GM23338 (cell line): ENCODE data around the gene GRID1. TPM values are rescaled to one million over a fixed set of nuclear protein-coding genes. Genes with fewer than 3 reads are reported as not detected.

ENCODE experiments used
- ATAC-seq: fragments of 200-7000 bp; cut with Tn5 transposase; 3 replicates; pipeline ENCODE4 v1.9.1; 2020
- DNase-seq: peaks from one replicate; pipeline ENCODE4 v3.0.0-alpha.2; 2015; ENCODE audit warnings: low spot score
- H2AFZ ChIP-seq: fragments of 200-600 bp; sonication (generic); 2 replicates; pipeline ENCODE4 v1.8.0; 2016; ENCODE audit warnings: antibody characterized with exemption, mild to moderate bottlenecking, moderate library complexity
- H3F3A ChIP-seq: fragments of 200-600 bp; sonication (generic); replicated peaks from 2 replicates; pipeline ENCODE4 v1.8.0; 2017; ENCODE audit warnings: antibody characterized with exemption, mixed run types, low read depth
- H3K27ac ChIP-seq: fragments of 200-600 bp; sonication (generic); 2 replicates; pipeline ENCODE4 v1.6.1; 2016; ENCODE audit warnings: low read depth
- H3K27me3 ChIP-seq: fragments of 200-600 bp; sonication (generic); 2 replicates; pipeline ENCODE4 v1.8.0; 2016; ENCODE audit warnings: mild to moderate bottlenecking, mixed run types, moderate library complexity; ENCODE audit not compliant: insufficient read depth
- H3K36me3 ChIP-seq: fragments of 200-600 bp; sonication (generic); 2 replicates; pipeline ENCODE4 v1.8.0; 2016; ENCODE audit warnings: mild to moderate bottlenecking; ENCODE audit not compliant: insufficient read depth
- H3K4me1 ChIP-seq: fragments of 200-600 bp; sonication (generic); 2 replicates; pipeline ENCODE4 v1.8.0; 2016; ENCODE audit warnings: mild to moderate bottlenecking, moderate library complexity; ENCODE audit not compliant: insufficient read depth
- H3K4me2 ChIP-seq: fragments of 200-600 bp; sonication (generic); 2 replicates; pipeline ENCODE4 v1.7.1; 2017; ENCODE audit warnings: mixed run types
- H3K4me3 ChIP-seq: fragments of 200-600 bp; sonication (generic); 2 replicates; pipeline ENCODE4 v1.6.1; 2016; ENCODE audit warnings: mixed run types
- H3K79me2 ChIP-seq: fragments of 200-600 bp; sonication (generic); replicated peaks from 2 replicates; pipeline ENCODE4 v1.8.0; 2017; ENCODE audit warnings: mild to moderate bottlenecking; ENCODE audit not compliant: insufficient read depth
- H3K9me2 ChIP-seq: fragments of 200-600 bp; sonication (generic); 2 replicates; pipeline ENCODE4 v1.8.0; 2017; ENCODE audit not compliant: insufficient read depth
- H4K20me1 ChIP-seq: fragments of 200-600 bp; sonication (generic); replicated peaks from 2 replicates; pipeline ENCODE4 v1.8.0; 2017; ENCODE audit warnings: mild to moderate bottlenecking; ENCODE audit not compliant: insufficient read depth
- H3K27ac Mint-ChIP-seq: 2 replicates; pipeline ENCODE4 v1.8.0; 2020; ENCODE audit warnings: inconsistent platforms, mild to moderate bottlenecking, moderate library complexity, mixed read lengths
- H3K27me3 Mint-ChIP-seq: 3 replicates; pipeline ENCODE4 v1.8.0; 2022; ENCODE audit warnings: low read depth, mild to moderate bottlenecking, moderate library complexity, mixed read lengths, inconsistent platforms; ENCODE audit not compliant: insufficient read depth, poor library complexity
- H3K36me3 Mint-ChIP-seq: 3 replicates; pipeline ENCODE4 v1.8.0; 2021; ENCODE audit warnings: low read depth, mild to moderate bottlenecking, inconsistent platforms, moderate library complexity, mixed read lengths
- H3K4me1 Mint-ChIP-seq: 3 replicates; pipeline ENCODE4 v1.8.0; 2020; ENCODE audit warnings: mild to moderate bottlenecking, inconsistent platforms, mixed read lengths
- H3K4me3 Mint-ChIP-seq: 3 replicates; pipeline ENCODE4 v1.8.0; 2021; ENCODE audit warnings: moderate library complexity, mild to moderate bottlenecking, inconsistent platforms, mixed read lengths
- H3K9me3 Mint-ChIP-seq: 3 replicates; pipeline ENCODE4 v1.8.0; 2020; ENCODE audit warnings: moderate library complexity, mild to moderate bottlenecking, inconsistent platforms, mixed read lengths
- CREB1 ChIP-seq: fragments of 250-450 bp; sonication (Bioruptor Pico); IDR thresholded peaks from 2 replicates; pipeline ENCODE4 v1.5.0; 2020; ENCODE audit warnings: low read depth, mild to moderate bottlenecking, moderate library complexity
- CTCF ChIP-seq, 2 experiments: fragments of 200-600 bp in 1 of 2; sonication (generic) in 1 of 2; conservative IDR thresholded peaks; 2 replicates each; pipeline versions ENCODE4 v1.5.1 to v1.6.1; 2016 to 2017; ENCODE audit warnings: antibody characterized with exemption in 2 of 2, low read depth in 2 of 2, mild to moderate bottlenecking in 2 of 2, moderate library complexity in 1 of 2
- EZH2 ChIP-seq: fragments of 200-600 bp; sonication (generic); IDR thresholded peaks from one replicate; pipeline ENCODE4 v1.8.0; 2017; ENCODE audit warnings: antibody characterized with exemption, mild to moderate bottlenecking, low read depth; ENCODE audit not compliant: unreplicated experiment
- JUNB ChIP-seq: IDR thresholded peaks from one replicate; pipeline ENCODE4 v1.6.1; 2016; ENCODE audit warnings: antibody characterized with exemption; ENCODE audit not compliant: unreplicated experiment
- REST ChIP-seq: IDR thresholded peaks from one replicate; pipeline ENCODE4 v1.6.1; 2018; ENCODE audit warnings: antibody characterized with exemption; ENCODE audit not compliant: unreplicated experiment
- STAT1 ChIP-seq: IDR thresholded peaks from one replicate; pipeline ENCODE4 v1.6.1; 2016; ENCODE audit warnings: antibody characterized with exemption; ENCODE audit not compliant: unreplicated experiment
- ZNF114 ChIP-seq: fragments of 250-450 bp; sonication (Bioruptor Pico); IDR thresholded peaks from 2 replicates; pipeline ENCODE4 v1.5.0; 2020; ENCODE audit warnings: mild to moderate bottlenecking, moderate library complexity
- ZNF331 ChIP-seq: fragments of 250-450 bp; sonication (Bioruptor Pico); IDR thresholded peaks from 2 replicates; pipeline ENCODE4 v1.5.0; 2020; ENCODE audit warnings: low read depth, mild to moderate bottlenecking, moderate library complexity
- ZNF462 ChIP-seq: fragments of 250-450 bp; sonication (Bioruptor Pico); IDR thresholded peaks from 2 replicates; pipeline ENCODE4 v1.5.0; 2020; ENCODE audit warnings: mild to moderate bottlenecking, moderate library complexity
- polyA plus RNA-seq: library from polyadenylated mRNA; unstranded; fragments of >200 nt; fragmentation: Nextera tagmentation; extraction: Ambion mirVana; gene quantifications from 2 replicates; pipeline ENCODE4 v1.2.1, GENCODE V29; 2016
- total RNA-seq: library from RNA; depleted of rRNA; stranded (reverse); fragments of >200 nt; shearing (Covaris generic); gene quantifications from 2 replicates; pipeline ENCODE4 v1.2.3, GENCODE V29; 2014

GRID1 gene
- total and polyA plus RNA-seq, 2 experiments from 2014 or later = 0.14 to 0.15 TPM

GRCh38 chr10:85859859-85860258 lies 506.7 kb downstream of the GRID1 start:
- H3K27ac ChIP-seq = no peak overlapping the region
- Mint-ChIP-seq H3K27me3 (peaks cover 14% of the 10 kb centered on the region), H3K9me3 (peaks cover 95% of the 10 kb centered on the region), H3K36me3 (peaks cover 13% of the 10 kb centered on the region), H3K4me1 (peaks cover 5% of the 10 kb centered on the region; the same call in 2 of the 3 replicates), H3K27ac (no peak overlapping the region), H3K4me3 (no peak overlapping the region)
- ATAC-seq (no peak), DNase-seq (no peak)
- H3F3A ChIP-seq = no peaks in the 10 kb centered on the region
- no peak overlapping the region for H2AFZ ChIP-seq
- H3K36me3 ChIP-seq = no peaks in the 10 kb centered on the region; the same call in 1 of the 2 replicates
- H3K4me3 ChIP-seq = no peak overlapping the region
- H3K4me2 ChIP-seq = no peak overlapping the region
- no peaks in the 10 kb centered on the region for H3K9me2 ChIP-seq
- no peaks in the 10 kb centered on the region for H3K27me3 ChIP-seq
- no peak for TF ChIP-seq JUNB
- TF ChIP-seq ZNF331 (CRISPR knock-in tag) = no peak
- no peak for TF ChIP-seq EZH2
- no peaks in the 10 kb centered on the region for H3K4me1 ChIP-seq
- no peaks in the 10 kb centered on the region for H3K79me2 ChIP-seq
- no peaks in the 10 kb centered on the region for H4K20me1 ChIP-seq

- peaks cover 15% of the 10 kb centered on the region for H3K27me3 Mint-ChIP-seq
- Histone ChIP-seq H3K4me2 (no peak overlapping the region), H3F3A (no peaks in the 10 kb centered on the region), H3K4me3 (no peak overlapping the region), H3K27me3 (no peaks in the 10 kb centered on the region), H3K4me1 (no peaks in the 10 kb centered on the region), H3K9me2 (no peaks in the 10 kb centered on the region), H4K20me1 (no peaks in the 10 kb centered on the region), H2AFZ (no peak overlapping the region), H3K79me2 (no peaks in the 10 kb centered on the region), H3K27ac (no peak overlapping the region), H3K36me3 (no peaks in the 10 kb centered on the region; the same call in 1 of the 2 replicates)
- no peak for DNase-seq
- ATAC-seq = no peak
- H3K4me1 Mint-ChIP-seq = peaks cover 2% of the 10 kb centered on the region; the same call in 1 of the 3 replicates
- peaks cover 13% of the 10 kb centered on the region for H3K36me3 Mint-ChIP-seq
- H3K27ac Mint-ChIP-seq = no peak overlapping the region
- TF ChIP-seq JUNB (no peak), ZNF114 (no peak), REST (no peak), ZNF462 (CRISPR knock-in tag) (no peak), CREB1 (no peak), STAT1 (no peak), CTCF (conservative IDR thresholded peaks at IDR 0.05; ENCODE audit: low read depth in 2 of 2) (no peak)
- peaks cover 95% of the 10 kb centered on the region for H3K9me3 Mint-ChIP-seq
- H3K4me3 Mint-ChIP-seq = no peak overlapping the region
Measured at GRCh38 chr10:85858776-85859515, 507.6 kb downstream of the GRID1 start.
